GM12801 (cell line): Measurements from ENCODE around the gene CACTIN.

Source experiments
- CTCF ChIP-seq: IDR thresholded peaks from one replicate; pipeline ENCODE4 v1.5.1; 2011; ENCODE audit warnings: control low read depth; ENCODE audit not compliant: insufficient read length; ENCODE audit errors: extremely low read depth

The CACTIN gene

GRCh38 chr19:3641515-3642269 is 15.1 kb upstream of the CACTIN start:
- TF ChIP-seq CTCF, result no peak

GRCh38 chr19:3639479-3639878 is 12.9 kb upstream of the CACTIN start:
- TF ChIP-seq CTCF, result no peak

GRCh38 chr19:3638208-3639193 is 11.9 kb upstream of the CACTIN start:
- no peak for TF ChIP-seq CTCF

GRCh38 chr19:3637621-3638020 is 11.0 kb upstream of the CACTIN start:
- no peak for TF ChIP-seq CTCF

- no peak for TF ChIP-seq CTCF
Observed at GRCh38 chr19:3636962-3637361, 10.4 kb upstream of the CACTIN start.

- TF ChIP-seq CTCF, result no peak
Observed at GRCh38 chr19:3636506-3636905, 9.9 kb upstream of the CACTIN start.

GRCh38 chr19:3634496-3635045 is 8.0 kb upstream of the CACTIN start:
- no peak for TF ChIP-seq CTCF
